Measurements from ENCODE around the gene PRRT1.
"Not testable (repeated sequence)": the region's sequence is repeated elsewhere in the genome, so short reads cannot be mapped to it uniquely, and the experiment has no call there.

Gene PRRT1

DNA sequence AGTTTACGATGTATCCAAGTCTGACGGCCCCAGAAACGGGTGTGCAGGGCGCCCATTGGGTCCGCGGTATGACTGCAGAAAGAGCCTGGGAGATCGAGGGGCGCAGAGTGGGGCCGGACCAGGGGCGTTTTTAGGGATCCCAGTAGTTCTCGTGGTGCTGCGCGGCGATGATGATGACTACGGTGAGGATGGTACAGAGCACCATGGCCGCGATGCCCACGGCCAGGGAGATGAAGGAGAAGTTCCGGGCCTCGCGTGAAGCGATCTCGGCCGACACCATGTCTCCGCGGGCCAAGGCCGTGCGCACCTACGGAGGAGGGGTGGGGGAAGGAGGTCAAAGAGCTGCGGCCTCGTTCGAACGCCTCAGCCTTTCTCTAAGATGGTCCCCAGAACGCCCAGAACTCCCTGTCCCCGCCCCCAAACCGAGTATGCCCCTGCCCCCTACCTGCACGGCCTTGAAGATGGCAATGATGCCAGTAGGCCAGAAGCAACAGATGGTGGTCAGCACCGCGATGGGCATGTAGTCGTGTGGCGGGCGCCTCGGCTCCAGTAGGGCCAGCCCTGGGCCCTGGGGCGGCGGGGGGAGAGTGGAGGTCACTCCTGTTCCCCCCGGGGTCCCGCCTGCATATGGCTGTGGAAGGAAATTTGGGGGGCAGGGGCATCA, 2.5 kb downstream of the PRRT1 start:
- no peaks in the 10 kb centered on the region for H3K36me3 ChIP-seq (ENCODE audit: control insufficient read depth, insufficient read depth, low read length)
- DNase-seq (ENCODE audit: low read depth, low spot score) = no peak
- H3K4me3 ChIP-seq (ENCODE audit: low read length) = no peak overlapping the region
- H3K27me3 ChIP-seq (ENCODE audit: control insufficient read depth, insufficient read depth, low read length) = no peaks in the 10 kb centered on the region
- no CpG with 5 or more reads among the region's 47 CpGs for WGBS (ENCODE audit: insufficient coverage, insufficient read length)
- H3K27ac ChIP-seq (ENCODE audit: low read length) = no peak overlapping the region
- H3K4me1 ChIP-seq (ENCODE audit: control insufficient read depth, insufficient read depth, low read length) = peaks cover 9% of the 10 kb centered on the region
- no peaks in the 10 kb centered on the region for H3K9me3 ChIP-seq (ENCODE audit: control insufficient read depth, insufficient read depth, low read length)

DNA sequence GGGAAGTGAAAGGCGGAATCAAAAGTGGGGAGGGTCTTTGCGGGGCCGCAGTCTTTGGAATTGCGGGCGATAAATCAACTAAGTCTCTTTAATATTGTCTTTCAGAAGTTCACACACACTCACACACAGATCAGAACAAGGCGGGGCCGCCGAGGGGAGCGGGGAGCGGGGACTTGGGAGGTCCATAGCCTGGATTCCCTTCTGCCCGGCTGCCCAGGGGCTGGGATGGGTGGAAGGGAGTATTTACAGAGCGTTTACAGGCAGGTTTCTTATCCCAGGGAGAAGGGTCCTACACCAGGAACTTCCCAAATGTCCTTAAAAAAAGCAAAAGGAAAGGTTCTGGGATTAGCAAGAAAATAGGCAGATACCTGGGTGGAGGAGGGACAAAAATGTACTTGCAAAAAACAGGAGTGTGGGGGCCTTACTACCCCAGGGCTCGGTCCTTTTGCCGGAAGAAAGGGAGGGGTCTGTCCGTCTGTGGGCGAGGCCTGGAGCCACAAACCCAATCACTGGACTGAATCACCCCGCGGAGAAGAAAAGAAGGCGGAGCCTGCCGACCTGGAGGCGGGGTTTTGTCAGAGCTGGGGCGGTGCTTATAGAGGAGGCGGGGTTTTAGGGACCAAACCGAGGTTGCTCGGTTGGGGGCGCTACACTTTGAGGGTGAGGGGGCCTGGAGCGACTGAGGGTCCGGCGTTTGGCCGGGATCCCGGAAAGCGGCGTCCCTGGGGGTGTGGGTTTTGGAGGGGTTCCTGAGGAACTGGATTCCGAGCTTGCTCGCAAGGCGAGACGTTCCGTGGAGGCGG, 3.2 kb downstream of the PRRT1 start:
- Histone ChIP-seq H3K4me3 (ENCODE audit: low read length) (no peak overlapping the region), H3K27ac (ENCODE audit: low read length) (no peak overlapping the region), H3K36me3 (ENCODE audit: control insufficient read depth, insufficient read depth, low read length) (no peaks in the 10 kb centered on the region), H3K4me1 (ENCODE audit: control insufficient read depth, insufficient read depth, low read length) (peaks cover 9% of the 10 kb centered on the region), H3K27me3 (ENCODE audit: control insufficient read depth, insufficient read depth, low read length) (no peaks in the 10 kb centered on the region), H3K9me3 (ENCODE audit: control insufficient read depth, insufficient read depth, low read length) (no peaks in the 10 kb centered on the region)
- no CpG with 5 or more reads among the region's 39 CpGs for WGBS (ENCODE audit: insufficient coverage, insufficient read length)
- no peak for DNase-seq (ENCODE audit: low read depth, low spot score)

DNA sequence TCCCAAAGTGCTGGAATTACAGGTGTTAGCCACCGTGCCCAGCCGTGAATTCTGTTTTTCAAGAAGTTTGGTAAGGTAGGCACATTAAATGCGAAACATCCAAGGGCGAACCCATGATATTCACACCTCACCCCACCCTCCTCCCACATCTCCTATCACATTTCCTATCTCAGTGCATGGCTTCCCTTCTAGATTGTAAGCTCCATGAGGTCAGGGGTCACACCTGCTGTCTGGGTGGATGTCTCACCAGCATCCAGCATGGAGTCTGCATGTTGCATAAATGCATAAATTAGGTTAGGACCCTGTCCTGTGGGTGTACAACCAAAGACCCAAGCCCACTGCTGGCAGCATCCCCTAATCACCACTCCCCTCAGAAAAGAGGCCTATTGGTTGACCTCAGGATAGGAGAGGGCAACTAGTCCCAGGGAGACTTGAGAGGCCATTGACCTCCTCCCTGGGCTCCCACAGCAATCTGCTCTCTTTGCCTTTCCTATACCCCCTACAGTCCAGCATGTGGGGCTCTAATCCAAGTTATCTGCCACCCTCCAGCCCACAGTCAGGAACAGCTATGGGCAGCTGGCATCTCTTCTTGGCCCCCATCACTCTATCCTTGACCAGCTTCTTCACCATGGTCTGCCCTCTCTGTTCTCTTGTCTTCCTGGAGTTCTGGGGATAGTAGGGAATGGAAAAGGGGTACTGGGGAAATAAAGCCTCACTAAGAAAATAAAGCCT, 4.2 kb downstream of the PRRT1 start:
- no peak overlapping the region for H3K27ac ChIP-seq (ENCODE audit: low read length)
- WGBS (ENCODE audit: insufficient coverage, insufficient read length) = no CpG with 5 or more reads among the region's 4 CpGs
- H3K4me3 ChIP-seq (ENCODE audit: low read length) = no peak overlapping the region
- no peak for DNase-seq (ENCODE audit: low read depth, low spot score)
- H3K27me3 ChIP-seq (ENCODE audit: control insufficient read depth, insufficient read depth, low read length) = no peaks in the 10 kb centered on the region
- H3K4me1 ChIP-seq (ENCODE audit: control insufficient read depth, insufficient read depth, low read length) = peaks cover 9% of the 10 kb centered on the region
- no peaks in the 10 kb centered on the region for H3K9me3 ChIP-seq (ENCODE audit: control insufficient read depth, insufficient read depth, low read length)
- H3K36me3 ChIP-seq (ENCODE audit: control insufficient read depth, insufficient read depth, low read length) = no peaks in the 10 kb centered on the region

DNA sequence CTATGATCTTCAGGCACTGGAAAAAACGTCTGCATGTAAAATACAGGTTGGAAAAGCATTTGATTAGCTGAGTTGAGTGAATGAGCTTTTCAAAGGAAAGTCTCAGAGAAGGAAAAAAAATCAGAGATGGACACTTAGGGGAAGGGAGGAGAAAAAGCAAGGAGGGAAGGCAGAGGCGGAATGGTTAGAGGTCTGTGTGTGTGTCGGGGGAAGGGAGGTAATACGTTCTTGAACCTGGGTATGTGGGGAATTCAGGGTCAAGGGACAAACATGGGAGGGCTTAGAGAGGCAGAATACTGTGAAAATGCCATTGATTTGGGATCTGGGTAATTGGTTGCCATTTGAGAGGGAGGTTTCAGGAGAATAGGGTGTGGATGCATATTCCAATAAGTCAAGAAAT, 5.1 kb downstream of the PRRT1 start:
- H3K36me3 ChIP-seq (ENCODE audit: control insufficient read depth, insufficient read depth, low read length) = no peaks in the 10 kb centered on the region
- no CpG with 5 or more reads among the region's 4 CpGs for WGBS (ENCODE audit: insufficient coverage, insufficient read length)
- no peak overlapping the region for H3K27ac ChIP-seq (ENCODE audit: low read length)
- H3K4me1 ChIP-seq (ENCODE audit: control insufficient read depth, insufficient read depth, low read length) = peaks cover 7% of the 10 kb centered on the region
- no peak overlapping the region for H3K4me3 ChIP-seq (ENCODE audit: low read length)
- DNase-seq (ENCODE audit: low read depth, low spot score) = no peak
- no peaks in the 10 kb centered on the region for H3K9me3 ChIP-seq (ENCODE audit: control insufficient read depth, insufficient read depth, low read length)
- H3K27me3 ChIP-seq (ENCODE audit: control insufficient read depth, insufficient read depth, low read length) = no peaks in the 10 kb centered on the region

DNA sequence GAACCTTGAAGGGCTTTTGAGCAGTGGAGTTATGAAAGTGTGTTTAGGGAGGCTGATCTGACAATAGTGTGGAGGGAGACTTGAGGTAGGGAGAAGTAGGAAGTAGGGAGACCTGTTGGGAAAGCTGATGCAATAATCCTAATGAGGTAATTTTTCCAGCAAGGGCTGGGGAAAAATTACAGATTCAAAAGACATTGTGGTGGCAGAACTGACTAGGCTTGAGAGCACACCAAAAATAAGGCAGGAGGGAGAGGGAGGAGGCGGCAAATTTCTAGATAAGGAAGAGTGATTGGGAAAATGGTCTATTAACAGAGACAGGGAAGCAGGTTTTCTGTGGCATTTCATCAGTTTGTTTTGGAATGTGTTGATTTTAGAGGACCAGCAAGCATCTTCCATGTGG, 5.5 kb downstream of the PRRT1 start:
- Histone ChIP-seq H3K27ac (ENCODE audit: low read length) (no peak overlapping the region), H3K36me3 (ENCODE audit: control insufficient read depth, insufficient read depth, low read length) (no peaks in the 10 kb centered on the region), H3K4me1 (ENCODE audit: control insufficient read depth, insufficient read depth, low read length) (peaks cover 6% of the 10 kb centered on the region), H3K9me3 (ENCODE audit: control insufficient read depth, insufficient read depth, low read length) (no peaks in the 10 kb centered on the region), H3K27me3 (ENCODE audit: control insufficient read depth, insufficient read depth, low read length) (no peaks in the 10 kb centered on the region), H3K4me3 (ENCODE audit: low read length) (no peak overlapping the region)
- WGBS (ENCODE audit: insufficient coverage, insufficient read length) = no CpG with 5 or more reads among the region's 1 CpG
- no peak for DNase-seq (ENCODE audit: low read depth, low spot score)

DNA sequence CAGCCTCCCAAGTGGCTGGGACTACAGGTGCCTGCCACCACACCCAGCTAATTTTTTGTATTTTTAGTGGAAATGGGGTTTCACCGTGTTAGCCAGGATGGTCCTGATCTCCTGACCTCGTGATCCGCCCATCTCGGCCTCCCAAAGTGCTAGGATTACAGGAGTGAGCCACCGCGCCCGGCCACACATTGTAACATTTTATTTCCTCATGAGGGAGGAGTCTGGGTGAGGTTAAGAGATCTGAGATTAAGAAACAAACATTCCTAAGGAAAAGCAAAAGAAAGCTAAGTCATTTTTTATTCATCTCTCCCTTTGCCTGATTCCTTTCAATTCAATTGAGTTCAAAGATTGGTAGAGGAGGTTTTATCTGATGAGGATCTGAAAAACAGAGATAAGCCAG, 7.5 kb downstream of the PRRT1 start:
- H3K9me3 ChIP-seq (ENCODE audit: control insufficient read depth, insufficient read depth, low read length); H3K27ac ChIP-seq (ENCODE audit: low read length); DNase-seq (ENCODE audit: low read depth, low spot score); H3K27me3 ChIP-seq (ENCODE audit: control insufficient read depth, insufficient read depth, low read length); H3K4me3 ChIP-seq (ENCODE audit: low read length); H3K36me3 ChIP-seq (ENCODE audit: control insufficient read depth, insufficient read depth, low read length); H3K4me1 ChIP-seq (ENCODE audit: control insufficient read depth, insufficient read depth, low read length): not testable (repeated sequence)
- no CpG with 5 or more reads among the region's 7 CpGs for WGBS (ENCODE audit: insufficient coverage, insufficient read length)

DNA sequence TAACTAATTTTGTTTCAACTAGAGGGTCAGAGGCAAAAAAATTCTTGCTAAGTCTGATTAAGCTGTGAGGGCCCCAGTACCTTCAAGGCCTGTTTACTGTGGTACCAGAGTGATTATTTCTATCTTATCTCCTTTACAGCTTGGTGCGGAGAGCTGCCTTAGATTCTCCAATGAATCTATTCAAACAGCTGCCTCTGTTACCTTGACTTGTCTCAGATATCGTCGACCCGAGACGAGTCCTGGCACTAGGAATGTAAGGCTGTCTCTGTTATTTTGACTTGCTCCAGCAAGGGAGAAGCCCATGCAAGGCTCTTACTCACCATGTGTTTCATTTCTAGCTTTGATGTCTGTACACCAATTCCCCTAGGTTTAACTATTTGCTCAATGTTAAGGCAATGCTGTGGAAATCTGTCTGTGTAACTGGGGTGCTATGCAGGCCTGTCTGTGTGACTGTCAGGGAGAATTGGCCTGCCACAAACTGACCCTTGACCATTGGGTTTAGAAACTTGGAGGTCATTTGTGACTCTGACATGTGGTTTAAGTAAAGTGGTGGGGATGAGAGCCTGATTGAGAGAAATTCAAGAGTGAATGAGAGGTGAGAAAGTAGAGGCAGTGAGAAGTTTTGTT, 11.2 kb downstream of the PRRT1 start:
- DNase-seq (ENCODE audit: low read depth, low spot score) = no peak
- no peaks in the 10 kb centered on the region for H3K36me3 ChIP-seq (ENCODE audit: control insufficient read depth, insufficient read depth, low read length)
- no peaks in the 10 kb centered on the region for H3K9me3 ChIP-seq (ENCODE audit: control insufficient read depth, insufficient read depth, low read length)
- H3K27me3 ChIP-seq (ENCODE audit: control insufficient read depth, insufficient read depth, low read length) = no peaks in the 10 kb centered on the region
- no peak overlapping the region for H3K27ac ChIP-seq (ENCODE audit: low read length)
- no peaks in the 10 kb centered on the region for H3K4me1 ChIP-seq (ENCODE audit: control insufficient read depth, insufficient read depth, low read length)
- no peak overlapping the region for H3K4me3 ChIP-seq (ENCODE audit: low read length)
- WGBS (ENCODE audit: insufficient coverage, insufficient read length) = no CpG with 5 or more reads among the region's 5 CpGs

DNA sequence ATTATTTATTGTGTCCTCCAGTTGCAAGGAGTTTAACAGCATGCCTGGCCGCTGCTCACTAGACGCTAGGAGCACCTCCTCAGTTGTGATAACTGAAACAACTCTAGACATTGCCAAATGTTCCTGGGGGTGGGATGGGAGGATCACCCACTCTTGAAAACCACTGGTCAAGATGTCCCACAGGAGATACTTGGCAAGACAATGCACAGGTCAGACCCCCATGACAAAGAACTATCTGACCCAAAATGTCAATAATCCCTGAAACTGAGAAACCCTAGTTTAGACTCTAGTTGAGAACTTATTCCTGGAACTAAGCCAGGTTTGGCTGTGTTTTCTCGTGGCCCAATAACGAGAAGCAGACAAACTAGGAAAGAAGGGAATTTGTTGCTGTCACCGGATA, 12.1 kb downstream of the PRRT1 start:
- H3K27ac ChIP-seq (ENCODE audit: low read length) = no peak overlapping the region
- H3K9me3 ChIP-seq (ENCODE audit: control insufficient read depth, insufficient read depth, low read length) = no peaks in the 10 kb centered on the region
- H3K4me3 ChIP-seq (ENCODE audit: low read length) = no peak overlapping the region
- no peaks in the 10 kb centered on the region for H3K36me3 ChIP-seq (ENCODE audit: control insufficient read depth, insufficient read depth, low read length)
- H3K27me3 ChIP-seq (ENCODE audit: control insufficient read depth, insufficient read depth, low read length) = no peaks in the 10 kb centered on the region
- no peak for DNase-seq (ENCODE audit: low read depth, low spot score)
- no CpG with 5 or more reads among the region's 5 CpGs for WGBS (ENCODE audit: insufficient coverage, insufficient read length)
- no peaks in the 10 kb centered on the region for H3K4me1 ChIP-seq (ENCODE audit: control insufficient read depth, insufficient read depth, low read length)

DNA sequence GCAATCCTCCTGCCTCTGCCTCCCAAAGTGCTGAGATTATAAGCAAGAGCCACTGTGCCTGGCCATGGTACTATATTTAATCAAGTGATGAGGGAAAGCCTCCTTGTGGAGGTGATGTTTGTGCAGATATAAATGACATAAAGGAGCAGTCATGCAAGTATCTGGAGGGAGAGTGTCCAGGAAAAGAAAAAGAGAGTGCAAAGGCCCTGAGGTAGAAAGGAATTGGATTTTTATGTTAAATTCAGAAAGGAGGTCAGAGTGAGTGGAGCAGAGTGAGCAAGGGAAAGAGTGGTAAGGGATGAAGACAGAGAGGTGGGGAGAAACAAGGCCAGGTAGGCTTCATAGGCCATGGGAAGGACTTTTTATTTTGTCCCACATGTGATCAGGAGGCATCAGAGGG, 14.3 kb downstream of the PRRT1 start:
- no peak overlapping the region for H3K27ac ChIP-seq (ENCODE audit: low read length)
- no peaks in the 10 kb centered on the region for H3K27me3 ChIP-seq (ENCODE audit: control insufficient read depth, insufficient read depth, low read length)
- H3K4me3 ChIP-seq (ENCODE audit: low read length) = no peak overlapping the region
- H3K9me3 ChIP-seq (ENCODE audit: control insufficient read depth, insufficient read depth, low read length) = no peaks in the 10 kb centered on the region
- no peak for DNase-seq (ENCODE audit: low read depth, low spot score)
- H3K36me3 ChIP-seq (ENCODE audit: control insufficient read depth, insufficient read depth, low read length) = no peaks in the 10 kb centered on the region
- H3K4me1 ChIP-seq (ENCODE audit: control insufficient read depth, insufficient read depth, low read length) = no peaks in the 10 kb centered on the region

DNA sequence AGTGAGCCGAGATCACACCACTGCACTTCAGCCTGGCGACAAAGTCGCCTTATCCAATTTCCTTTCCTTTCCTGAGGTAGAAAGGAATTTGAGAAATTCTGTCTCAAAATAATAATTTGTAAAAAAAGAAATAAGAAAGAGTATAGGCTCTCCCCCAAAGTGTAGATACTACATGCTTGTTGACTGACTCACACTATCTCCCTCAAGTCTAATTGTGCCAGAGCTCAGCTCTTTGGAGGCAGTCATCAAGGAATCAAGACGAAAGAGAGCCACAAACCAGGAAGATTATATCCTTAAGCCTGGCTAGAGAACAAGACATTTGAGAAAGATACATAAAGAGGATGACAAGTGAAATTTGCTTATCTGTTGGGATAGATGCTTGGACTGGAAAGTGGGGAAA, 18.0 kb downstream of the PRRT1 start:
- no CpG with 5 or more reads among the region's 4 CpGs for WGBS (ENCODE audit: insufficient coverage, insufficient read length)
- no peak overlapping the region for H3K4me3 ChIP-seq (ENCODE audit: low read length)
- H3K36me3 ChIP-seq (ENCODE audit: control insufficient read depth, insufficient read depth, low read length) = no peaks in the 10 kb centered on the region
- no peak overlapping the region for H3K27ac ChIP-seq (ENCODE audit: low read length)
- no peak for DNase-seq (ENCODE audit: low read depth, low spot score)
- H3K27me3 ChIP-seq (ENCODE audit: control insufficient read depth, insufficient read depth, low read length) = no peaks in the 10 kb centered on the region
- no peaks in the 10 kb centered on the region for H3K4me1 ChIP-seq (ENCODE audit: control insufficient read depth, insufficient read depth, low read length)
- H3K9me3 ChIP-seq (ENCODE audit: control insufficient read depth, insufficient read depth, low read length) = no peaks in the 10 kb centered on the region
